ENCODE data around the gene MRPL2.

Gene MRPL2

DNA sequence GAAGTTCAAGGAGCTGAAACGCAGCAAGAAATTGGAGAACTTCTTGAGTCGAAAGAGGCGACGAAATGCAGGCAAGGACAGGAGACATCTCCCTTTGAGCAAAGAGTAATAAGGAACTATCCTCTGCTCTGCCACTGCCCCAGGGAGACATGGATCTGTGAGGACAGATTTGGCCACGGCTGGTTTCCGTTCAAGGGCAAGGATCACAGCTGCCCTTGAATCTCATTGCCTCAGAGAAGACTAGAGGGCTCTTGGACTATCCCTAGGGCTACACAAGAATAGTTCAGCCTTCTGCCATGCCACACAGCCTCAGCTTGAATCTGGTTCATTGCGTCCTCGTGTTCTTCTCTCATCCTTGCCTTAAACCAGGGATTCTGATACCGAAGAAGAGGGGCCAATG, 30.1 kb downstream of the MRPL2 start:
- DNase-seq (ENCODE audit: low spot score): no peak
- CTCF ChIA-PET: no interaction called here
- H3K27ac ChIP-seq: peak overlapping the region; percentile 16
- POLR2A ChIA-PET (ENCODE audit: low non-redundant PET): interaction anchor here (0.6 kb wide), 1 partner anchor 8 kb away, joined by 3 read pairs; the partner anchor contains the start of gene RRP36
- TF ChIP-seq, protein P1, sequence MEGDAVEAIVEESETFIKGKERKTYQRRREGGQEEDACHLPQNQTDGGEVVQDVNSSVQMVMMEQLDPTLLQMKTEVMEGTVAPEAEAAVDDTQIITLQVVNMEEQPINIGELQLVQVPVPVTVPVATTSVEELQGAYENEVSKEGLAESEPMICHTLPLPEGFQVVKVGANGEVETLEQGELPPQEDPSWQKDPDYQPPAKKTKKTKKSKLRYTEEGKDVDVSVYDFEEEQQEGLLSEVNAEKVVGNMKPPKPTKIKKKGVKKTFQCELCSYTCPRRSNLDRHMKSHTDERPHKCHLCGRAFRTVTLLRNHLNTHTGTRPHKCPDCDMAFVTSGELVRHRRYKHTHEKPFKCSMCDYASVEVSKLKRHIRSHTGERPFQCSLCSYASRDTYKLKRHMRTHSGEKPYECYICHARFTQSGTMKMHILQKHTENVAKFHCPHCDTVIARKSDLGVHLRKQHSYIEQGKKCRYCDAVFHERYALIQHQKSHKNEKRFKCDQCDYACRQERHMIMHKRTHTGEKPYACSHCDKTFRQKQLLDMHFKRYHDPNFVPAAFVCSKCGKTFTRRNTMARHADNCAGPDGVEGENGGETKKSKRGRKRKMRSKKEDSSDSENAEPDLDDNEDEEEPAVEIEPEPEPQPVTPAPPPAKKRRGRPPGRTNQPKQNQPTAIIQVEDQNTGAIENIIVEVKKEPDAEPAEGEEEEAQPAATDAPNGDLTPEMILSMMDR (conservative IDR thresholded peaks at IDR 0.05; ENCODE audit: low read depth): no peak

DNA sequence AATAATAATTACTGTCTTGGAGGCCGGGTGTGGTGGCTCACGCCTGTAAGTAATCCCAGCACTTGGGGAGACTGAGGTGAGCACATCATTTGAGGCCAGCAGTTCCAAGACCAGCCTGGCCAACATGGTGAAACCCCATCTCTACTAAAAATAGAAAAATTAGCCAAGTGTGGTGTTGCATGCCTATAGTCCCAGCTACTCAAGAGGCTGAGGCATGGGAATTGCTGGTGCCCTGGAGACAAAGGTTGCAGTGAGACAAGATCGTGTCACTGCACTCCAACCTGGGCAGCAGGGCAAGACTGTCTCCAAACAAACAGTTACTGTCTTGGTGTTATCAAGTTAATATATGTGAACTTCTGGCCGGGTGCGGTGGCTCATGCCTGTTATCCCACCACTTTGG, 32.9 kb downstream of the MRPL2 start:
- POLR2A ChIA-PET (ENCODE audit: low non-redundant PET): no interaction called here
- no peak for DNase-seq (ENCODE audit: low spot score)
- TF ChIP-seq, protein P1 (conservative IDR thresholded peaks at IDR 0.05; ENCODE audit: low read depth): no peak
- H3K27ac ChIP-seq: no peak overlapping the region
- CTCF ChIA-PET: no interaction called here

DNA sequence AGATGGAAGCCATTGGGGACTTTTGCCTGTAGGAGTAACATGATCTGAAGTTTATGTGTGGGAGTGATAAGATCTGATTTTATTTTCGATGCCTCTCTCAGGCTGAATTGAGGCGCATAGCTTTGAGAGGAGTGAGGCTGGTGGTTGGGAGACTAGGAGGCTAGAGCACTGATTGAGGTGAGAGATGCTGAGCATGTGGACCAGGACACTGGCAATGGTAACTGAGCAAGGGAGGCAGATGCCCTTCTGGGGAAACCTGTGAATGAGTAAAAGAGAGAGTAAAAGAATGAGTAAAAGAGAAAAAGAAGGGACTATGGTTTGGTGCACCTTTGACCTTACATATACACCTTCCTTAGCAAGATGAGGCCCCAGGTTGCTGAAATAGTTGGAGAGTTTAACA, 34.8 kb downstream of the MRPL2 start:
- ChIA-PET CTCF (no interaction called here), POLR2A (ENCODE audit: low non-redundant PET) (interaction anchor here (0.6 kb wide), 1 partner anchor 64 kb away, joined by 3 read pairs; no protein-coding TSS in a partner anchor)
- no peak for DNase-seq (ENCODE audit: low spot score)
- H3K27ac ChIP-seq: no peak overlapping the region
- TF ChIP-seq, protein P1 (conservative IDR thresholded peaks at IDR 0.05; ENCODE audit: low read depth): no peak

GRCh38 chr6:43021270-43022047, 37.8 kb downstream of the MRPL2 start, which contains the start of gene RRP36:
RRP36 (plus strand) TSS chr6:43021623; CDS start chr6:43021655, 32 bp downstream.
- peak; percentile 84 for DNase-seq (ENCODE audit: low spot score)
- H3K27ac ChIP-seq: peak within 1 kb of the TSS; percentile 87
- TF ChIP-seq, protein P1 (conservative IDR thresholded peaks at IDR 0.05; ENCODE audit: low read depth): no peak
- POLR2A ChIA-PET (ENCODE audit: low non-redundant PET): interaction anchor here (0.6 to 1.1 kb wide), 4 partner anchors 7 to 138 kb away, joined by 3 to 5 read pairs (median 4); no protein-coding TSS in a partner anchor
- CTCF ChIA-PET: interaction anchor here (0.6 kb wide), 1 partner anchor 609 kb away, joined by 3 read pairs; no protein-coding TSS in a partner anchor

DNA sequence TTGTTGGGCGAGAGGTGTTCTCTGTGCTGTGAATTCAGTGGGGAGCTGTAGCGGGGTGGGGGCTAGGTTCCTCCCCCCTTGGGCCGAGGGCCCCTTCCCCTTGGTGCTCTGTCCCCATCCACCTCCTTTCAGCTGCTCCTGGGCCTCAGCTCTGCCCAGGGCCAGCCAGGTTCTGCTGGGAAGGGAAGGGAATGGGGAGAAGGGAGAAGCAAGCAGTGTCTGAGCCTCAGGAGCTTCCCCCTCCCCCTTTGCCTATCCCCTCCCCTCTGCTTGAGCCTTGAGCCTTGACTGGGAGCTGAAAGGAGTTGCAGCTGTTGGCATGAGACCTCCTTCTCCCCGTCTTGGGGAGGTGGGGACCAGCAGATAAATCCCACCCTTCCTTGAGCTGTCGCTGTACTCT, 38.4 kb downstream of the MRPL2 start:
- DNase-seq (ENCODE audit: low spot score): peak; percentile 15
- TF ChIP-seq, protein P1 (conservative IDR thresholded peaks at IDR 0.05; ENCODE audit: low read depth): no peak
- ChIA-PET POLR2A (ENCODE audit: low non-redundant PET) (interaction anchor here (0.6 to 1.1 kb wide), 3 partner anchors 8 to 37 kb away, joined by 3 to 4 read pairs (median 3); no protein-coding TSS in a partner anchor), CTCF (interaction anchor here (0.6 kb wide), 1 partner anchor 610 kb away, joined by 3 read pairs; no protein-coding TSS in a partner anchor)
- peak overlapping the region; percentile 87 for H3K27ac ChIP-seq

GRCh38 chr6:43020052-43020705, 39.1 kb downstream of the MRPL2 start:
- CTCF ChIA-PET: no interaction called here
- POLR2A ChIA-PET (ENCODE audit: low non-redundant PET): interaction anchor here (1.0 kb wide), 1 partner anchor 21 kb away, joined by 4 read pairs; no protein-coding TSS in a partner anchor
- H3K27ac ChIP-seq: peak overlapping the region; percentile 87
- DNase-seq (ENCODE audit: low spot score): no peak
- TF ChIP-seq, protein P1 (conservative IDR thresholded peaks at IDR 0.05; ENCODE audit: low read depth): no peak

Data from RWPE1 (cell line).